ENCODE data around the gene SP6. TPM values are rescaled to one million over a fixed set of nuclear protein-coding genes. Genes with fewer than 3 reads are reported as not detected.

The SP6 gene
- total RNA-seq, 1 experiment from 2014 or later, result 3.3 TPM

- peak overlapping the region; percentile 97 for H3K4me3 Mint-ChIP-seq
- no peaks in the 10 kb centered on the region for H3K9me3 Mint-ChIP-seq
- H3K27ac Mint-ChIP-seq, result no peak overlapping the region
- DNase-seq (ENCODE audit: low spot score) (no peak), ATAC-seq (no peak)
- POLR2A ChIA-PET, result no interaction called here
- peaks cover 52% of the 10 kb centered on the region for H3K4me1 Mint-ChIP-seq
- H3K36me3 Mint-ChIP-seq, result no peaks in the 10 kb centered on the region
- CTCF ChIA-PET, result no interaction called here
- TF ChIP-seq E2F4 (CRISPR knock-in tag; IDR thresholded peaks at IDR 0.05; ENCODE audit: borderline replicate concordance, low read depth) (no peak), NFE2L1 (CRISPR knock-in tag; IDR thresholded peaks at IDR 0.05) (no peak), ZNF317 (CRISPR knock-in tag; IDR thresholded peaks at IDR 0.05; ENCODE audit: borderline replicate concordance, low read depth) (no peak), SP1 (CRISPR knock-in tag; conservative IDR thresholded peaks at IDR 0.05) (no peak), NR2C2 (CRISPR knock-in tag; IDR thresholded peaks at IDR 0.05) (no peak), TCF7 (CRISPR knock-in tag; IDR thresholded peaks at IDR 0.05; ENCODE audit: low read depth) (no peak), FOXP1 (CRISPR knock-in tag; IDR thresholded peaks at IDR 0.05; ENCODE audit: borderline replicate concordance) (no peak), ETV6 (CRISPR knock-in tag; IDR thresholded peaks at IDR 0.05) (no peak), ZMAT4 (CRISPR knock-in tag; IDR thresholded peaks at IDR 0.05) (no peak)
- no peaks in the 10 kb centered on the region for H3K27me3 Mint-ChIP-seq (ENCODE audit: low read depth)
These were observed 46.6 kb upstream of the SP6 start for GRCh38 chr17:47897561-47897960.

- Mint-ChIP-seq H3K9me3 (no peaks in the 10 kb centered on the region), H3K4me1 (peaks cover 45% of the 10 kb centered on the region), H3K27me3 (ENCODE audit: low read depth) (no peaks in the 10 kb centered on the region), H3K27ac (peak overlapping the region; percentile 96), H3K4me3 (peak overlapping the region; percentile 97), H3K36me3 (no peaks in the 10 kb centered on the region)
- POLR2A ChIA-PET, result no interaction called here
- 0 out of 2 replicates have a peak, but pooled peaks have one; percentile 14 for TF ChIP-seq ZNF232 (CRISPR knock-in tag; IDR thresholded peaks at IDR 0.05)
- TF ChIP-seq OVOL2 (CRISPR knock-in tag; IDR thresholded peaks at IDR 0.05; ENCODE audit: borderline replicate concordance), result no peak
- TF ChIP-seq MLX (CRISPR knock-in tag; IDR thresholded peaks at IDR 0.05), result no peak
- TF ChIP-seq KAT7 (CRISPR knock-in tag; IDR thresholded peaks at IDR 0.05; ENCODE audit: borderline replicate concordance), result 0 out of 2 replicates have a peak, but pooled peaks have one; percentile 25
- no peak for TF ChIP-seq TCF7 (CRISPR knock-in tag; IDR thresholded peaks at IDR 0.05; ENCODE audit: low read depth)
- ATAC-seq (no peak), DNase-seq (ENCODE audit: low spot score) (no peak)
- CTCF ChIA-PET, result interaction anchor here (0.6 to 1.0 kb wide), 4 partner anchors 49 to 74 kb away, joined by 3 to 10 read pairs (median 5); partner anchors contain the start of genes CDK5RAP3 and SCRN2
These were observed 45.9 kb upstream of the SP6 start for GRCh38 chr17:47896672-47897490.

- ChIA-PET CTCF (interaction anchor here (0.6 to 18.5 kb wide), 23 partner anchors 11 to 204 kb away, joined by 3 to 1122 read pairs (median 5); partner anchors contain the start of genes CDK5RAP3, LRRC46, MRPL10 and OSBPL7), POLR2A (interaction anchor here (0.6 to 1.8 kb wide), 12 partner anchors 9 to 220 kb away, joined by 3 to 15 read pairs (median 4); partner anchors contain the start of genes NFE2L1, SCRN2 and SP6)
- no peaks in the 10 kb centered on the region for H3K9me3 Mint-ChIP-seq
- H3K27ac Mint-ChIP-seq, result peak within 1 kb of the TSS; percentile 96
- peak; percentile 95 for ATAC-seq
- peak; percentile 99 for DNase-seq (ENCODE audit: low spot score)
- H3K36me3 Mint-ChIP-seq, result no peaks in the 10 kb centered on the region
- H3K4me1 Mint-ChIP-seq, result peaks cover 37% of the 10 kb centered on the region
- peak within 1 kb of the TSS; percentile 97 for H3K4me3 Mint-ChIP-seq
- no peaks in the 10 kb centered on the region for H3K27me3 Mint-ChIP-seq (ENCODE audit: low read depth)
- no peak for TF ChIP-seq ZNF423 (CRISPR knock-in tag; IDR thresholded peaks at IDR 0.05)
- TF ChIP-seq FOXJ3 (CRISPR knock-in tag; IDR thresholded peaks at IDR 0.05; ENCODE audit: borderline replicate concordance), result no peak
- peak; percentile 27; the same call in 1 of the 2 replicates for TF ChIP-seq E2F4 (CRISPR knock-in tag; IDR thresholded peaks at IDR 0.05; ENCODE audit: borderline replicate concordance, low read depth)
- TF ChIP-seq ZNF219 (CRISPR knock-in tag; IDR thresholded peaks at IDR 0.05; ENCODE audit: borderline replicate concordance), result no peak
- no peak for TF ChIP-seq PRDM15 (CRISPR knock-in tag; IDR thresholded peaks at IDR 0.05)
- TF ChIP-seq ZNF121 (CRISPR knock-in tag; IDR thresholded peaks at IDR 0.05), result no peak
- no peak for TF ChIP-seq ZBTB43 (CRISPR knock-in tag; IDR thresholded peaks at IDR 0.05)
- TF ChIP-seq FOXP1 (CRISPR knock-in tag; IDR thresholded peaks at IDR 0.05; ENCODE audit: borderline replicate concordance), result no peak
These were observed 45.1 kb upstream of the SP6 start, which contains the start of gene SP2 for GRCh38 chr17:47895856-47896671. Gene SP2 (plus strand): TSS chr17:47896236. CDS start chr17:47896287, 51 bp downstream.

Measured in WTC11 (cell line).